Nucleus accumbens (tissue), 56 donors: ENCODE data around the gene TFPI.
"Not testable (repeated sequence)": the region's sequence is repeated elsewhere in the genome, so short reads cannot be mapped to it uniquely, and the experiment has no call there.

Source experiments
- DNase-seq, 56 donors: peaks; one replicate each; lab custom pipeline; 2025; lab: John Stamatoyannopoulos, UW

TFPI gene

DNA sequence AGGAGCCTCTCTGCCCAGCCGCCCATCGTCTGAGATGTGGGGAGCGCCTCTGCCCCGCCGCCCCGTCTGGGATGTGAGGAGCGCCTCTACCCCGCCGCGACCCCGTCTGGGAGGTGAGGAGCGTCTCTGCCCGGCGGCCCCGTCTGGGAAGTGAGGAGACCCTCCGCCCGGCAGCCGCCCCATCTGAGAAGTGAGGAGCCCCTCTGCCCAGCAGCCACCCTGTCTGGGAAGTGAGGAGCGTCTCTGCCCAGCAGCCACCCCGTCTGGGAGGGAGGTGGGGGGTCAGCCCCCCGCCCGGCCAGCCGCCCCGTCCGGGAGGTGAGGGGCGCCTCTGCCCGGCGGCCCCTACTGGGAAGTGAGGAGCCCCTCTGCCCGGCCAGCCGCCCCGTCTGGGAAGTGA, 2.3 kb upstream of the TFPI start:
- not testable (repeated sequence) for DNase-seq

DNA sequence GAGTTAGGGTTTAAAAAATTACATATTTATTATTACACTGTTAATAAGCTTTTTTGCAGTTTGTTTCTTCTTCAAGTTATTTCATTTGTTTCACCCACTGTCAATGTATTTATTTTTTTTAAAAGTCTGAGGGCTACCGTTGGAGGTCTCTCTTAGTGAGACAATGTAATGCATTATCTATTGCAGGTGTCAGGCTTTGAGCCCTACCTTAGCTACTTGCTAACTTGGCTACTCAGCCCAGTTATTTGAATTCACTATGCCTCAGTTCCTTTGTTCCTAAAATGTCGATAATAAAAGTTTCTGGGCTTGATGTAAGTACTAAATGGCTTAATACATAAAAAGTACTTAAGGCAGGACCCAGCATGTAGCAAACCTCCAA, 458 bp upstream of the TFPI start:
- DNase-seq = no peak

DNA sequence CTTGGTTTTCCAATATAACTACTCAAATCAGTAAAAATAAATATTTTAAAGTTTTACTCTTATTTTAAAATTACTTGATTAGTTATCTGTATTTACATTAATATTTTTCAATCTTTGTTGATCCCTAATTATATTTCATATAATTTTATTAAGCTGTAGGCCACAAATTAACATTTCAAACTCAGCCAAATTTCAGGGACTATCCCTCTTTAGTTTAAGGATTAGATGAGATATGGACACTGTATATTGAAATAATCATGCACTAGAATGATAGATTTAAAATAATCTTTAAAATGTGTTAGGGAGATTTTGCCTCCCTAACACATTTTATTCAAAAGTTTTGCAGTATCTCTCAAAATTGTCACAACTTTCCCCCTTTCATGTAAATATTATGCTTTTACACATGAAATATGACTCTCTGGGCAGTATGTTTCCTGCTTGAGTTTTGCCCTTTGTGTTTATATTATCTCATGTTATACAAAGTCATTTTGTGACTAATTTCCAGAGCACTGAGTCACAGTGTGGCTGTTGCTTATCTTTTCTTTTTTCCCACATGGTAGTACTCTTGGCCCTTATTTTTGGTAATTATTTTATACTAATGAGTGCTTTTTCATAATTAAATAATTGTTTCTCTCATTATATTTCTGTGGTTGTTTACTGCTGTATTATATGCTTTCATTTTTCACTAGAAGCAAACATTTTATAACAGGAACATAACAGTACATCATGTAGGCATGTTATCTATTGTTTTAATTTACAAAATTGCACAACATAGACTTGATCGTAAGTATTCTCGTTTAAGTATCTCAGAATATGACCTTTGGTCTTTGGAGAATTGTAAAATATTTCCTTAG, 1.2 kb downstream of the TFPI start:
- no peak for DNase-seq

DNA sequence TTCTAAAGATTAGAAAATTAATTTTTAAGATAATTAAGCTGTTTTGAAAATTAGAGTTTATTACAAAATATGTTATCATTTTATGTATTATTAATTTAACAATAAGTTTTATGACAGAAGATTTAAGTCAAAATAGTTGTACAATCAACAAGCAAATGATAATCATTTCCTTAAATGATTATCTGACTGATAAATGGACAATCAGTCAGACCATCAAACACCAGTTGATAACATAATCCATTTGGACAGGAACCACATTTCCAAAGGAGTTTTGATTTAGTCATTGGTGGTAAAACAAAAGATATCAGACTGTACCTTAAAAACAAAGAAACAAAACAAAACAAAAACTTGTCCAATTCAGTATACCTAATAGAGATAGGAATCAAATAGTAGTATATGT, 1.9 kb downstream of the TFPI start:
- no peak for DNase-seq

DNA sequence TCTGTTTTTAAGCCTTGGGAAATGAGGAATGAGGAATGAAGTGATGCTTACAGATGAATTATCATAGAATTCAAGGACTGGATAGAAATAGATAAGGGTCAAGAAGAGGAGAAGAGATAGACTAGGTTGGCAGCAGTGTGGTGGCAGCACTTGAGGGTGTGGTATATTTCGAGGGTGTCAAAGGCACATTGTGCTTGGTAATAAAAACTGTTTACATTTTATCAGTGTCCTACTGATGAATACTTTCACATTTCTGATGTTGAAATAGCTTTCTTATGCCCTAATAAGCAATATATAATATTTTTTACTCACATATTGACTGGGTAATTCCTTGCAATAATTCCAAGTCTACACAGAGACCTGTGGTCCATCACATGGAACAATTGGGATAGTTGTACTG, 3.4 kb downstream of the TFPI start:
- DNase-seq = no peak

GRCh38 chr2:187549951-187550555, 4.2 kb downstream of the TFPI start:
- no peak for DNase-seq

- no peak for DNase-seq
Observed at GRCh38 chr2:187549193-187549592, 5.0 kb downstream of the TFPI start.

DNA sequence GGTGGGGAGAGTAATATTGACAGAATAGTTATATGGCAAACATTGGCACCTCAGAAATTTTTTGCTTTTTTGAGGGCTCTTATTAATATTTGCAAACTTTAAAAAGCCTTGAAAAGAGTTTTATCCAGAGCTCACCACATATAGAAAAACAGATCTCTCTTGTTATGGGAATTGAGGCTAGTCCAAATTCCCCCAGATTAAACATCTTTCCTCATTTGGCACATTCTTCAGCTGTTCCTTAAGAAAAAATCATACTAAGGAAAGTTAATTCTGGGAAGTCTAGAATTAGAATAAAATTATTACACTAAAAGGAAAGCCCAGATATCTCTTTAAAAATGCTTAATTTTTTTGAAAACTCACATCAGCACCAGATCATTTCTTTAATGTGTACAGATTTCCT, 5.6 kb downstream of the TFPI start:
- no peak for DNase-seq

DNA sequence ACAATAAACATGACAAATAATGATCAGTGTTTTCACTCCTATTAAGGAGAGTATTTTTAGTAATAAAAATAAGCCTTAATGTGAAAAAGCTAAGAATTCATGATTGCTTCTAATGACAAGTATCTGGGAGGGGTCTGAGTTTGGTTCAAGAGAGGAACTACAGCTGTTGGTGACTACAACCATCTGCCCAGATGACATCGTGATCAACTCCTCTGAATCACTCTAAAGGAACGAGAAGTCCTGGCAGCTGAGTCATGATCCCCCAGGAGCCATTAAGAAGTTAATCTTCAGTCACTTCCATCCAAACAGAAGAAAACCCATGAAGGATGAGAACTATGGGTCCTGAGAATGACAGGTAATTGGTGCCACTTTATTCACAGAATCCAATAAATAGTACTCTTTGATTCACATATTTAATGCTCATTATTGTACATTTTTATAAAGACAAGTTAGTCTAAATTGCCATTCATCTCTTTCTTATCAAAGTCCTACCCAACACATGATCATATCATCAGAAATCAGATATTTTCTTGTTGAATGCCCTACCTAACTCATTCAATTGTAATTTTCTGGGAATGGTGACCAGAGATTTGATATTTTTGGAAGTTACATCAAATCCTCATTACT, 6.8 kb downstream of the TFPI start:
- DNase-seq = no peak

DNA sequence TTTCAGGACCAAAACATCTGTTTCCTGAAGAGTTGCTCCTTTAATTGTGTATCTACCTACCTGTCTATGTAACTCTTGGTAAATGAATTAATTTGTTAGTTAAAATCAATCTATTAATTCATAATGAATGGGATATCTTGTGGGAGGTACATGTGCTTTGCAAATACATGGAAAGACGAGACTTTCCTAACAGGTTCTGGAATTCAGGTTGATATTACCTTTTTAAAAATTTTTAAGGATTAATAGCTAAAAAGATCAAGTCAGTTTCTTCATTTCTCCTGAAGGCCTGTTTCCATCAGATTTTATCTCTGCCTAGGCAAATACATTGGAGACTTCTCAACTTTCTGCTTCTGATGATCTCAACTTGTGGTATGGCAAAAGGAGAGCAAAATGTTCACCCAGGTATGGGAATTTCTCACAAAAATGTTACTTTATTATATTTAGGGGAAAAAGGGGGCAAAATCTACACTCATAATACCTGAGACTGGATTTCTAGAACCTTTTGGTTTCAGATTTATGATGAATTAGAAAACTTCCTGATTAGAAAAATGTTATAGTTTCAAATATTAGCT, 7.4 kb downstream of the TFPI start:
- no peak for DNase-seq

DNA sequence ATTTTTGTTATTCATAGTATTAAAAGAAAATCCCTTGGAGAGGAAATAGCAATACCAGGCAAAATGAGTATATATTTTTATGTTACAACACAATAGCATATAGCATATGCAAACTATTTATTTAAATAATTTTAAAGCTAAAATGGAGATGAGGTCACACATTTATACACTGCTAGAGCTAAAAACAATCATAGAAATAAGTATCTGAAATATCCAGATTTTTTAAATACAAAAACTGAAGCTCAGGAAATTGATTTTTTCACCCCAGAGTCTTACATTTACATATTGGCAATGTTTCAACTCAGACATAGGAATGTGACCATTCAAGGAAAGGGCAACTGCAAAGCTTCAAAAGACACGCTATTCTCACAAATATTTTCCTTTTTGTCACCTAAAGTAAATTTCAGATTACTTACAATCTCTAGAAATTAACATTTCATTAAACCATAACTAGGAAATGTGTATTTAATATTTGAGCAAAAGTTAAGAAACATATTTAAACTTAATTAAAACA, 8.9 kb downstream of the TFPI start:
- no peak for DNase-seq

DNA sequence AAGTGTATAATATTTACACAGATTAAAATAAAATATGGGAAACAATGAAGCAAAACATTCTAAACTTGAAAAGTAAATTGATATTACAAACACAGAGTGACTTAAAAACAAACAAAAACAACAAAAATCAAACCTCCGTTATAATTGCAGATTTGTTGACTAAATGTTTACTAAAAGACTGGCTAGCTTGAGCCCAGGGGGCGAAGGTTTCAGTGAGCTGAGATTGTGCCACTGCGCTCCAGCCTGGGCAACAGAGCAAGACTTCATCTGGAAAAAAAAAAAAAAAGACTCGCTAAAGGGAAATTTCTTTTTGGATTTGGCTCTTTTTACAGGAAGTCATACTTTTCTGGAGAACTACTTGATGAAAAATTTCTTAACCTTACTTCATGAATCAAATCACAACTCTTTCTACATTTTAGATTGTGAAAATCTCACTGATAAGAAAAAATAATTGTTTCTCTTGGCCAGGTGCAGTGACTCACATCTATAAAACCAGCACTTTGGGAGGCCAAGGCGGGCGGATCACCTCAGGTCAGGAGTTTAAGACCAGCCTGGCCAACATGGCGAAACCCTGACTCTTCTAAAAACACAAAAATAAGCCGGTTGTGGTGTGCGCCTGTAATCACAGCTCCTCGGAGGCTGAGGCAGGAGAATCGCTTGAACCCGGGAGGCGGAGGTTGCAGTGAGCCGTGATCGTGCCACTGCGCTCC, 9.7 kb downstream of the TFPI start:
- DNase-seq = no peak

DNA sequence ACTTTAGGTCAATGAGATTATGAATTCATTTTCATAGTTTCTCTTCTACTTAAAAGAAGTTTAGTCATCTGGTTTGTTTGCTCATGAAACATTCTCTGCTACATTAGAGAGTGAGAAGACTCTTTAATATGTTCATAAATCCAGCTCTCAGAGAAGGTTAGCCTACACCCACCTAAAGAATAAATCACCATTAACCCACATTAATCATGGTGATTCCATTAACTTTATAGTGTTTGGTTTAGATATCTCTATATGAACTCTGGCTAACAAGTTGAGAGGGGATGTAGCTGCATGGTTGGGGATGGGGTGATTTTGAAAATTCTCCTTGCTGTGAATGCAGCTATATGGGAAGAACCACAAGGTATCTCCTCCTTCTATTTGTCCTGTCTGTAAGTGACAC, 10.7 kb downstream of the TFPI start:
- no peak for DNase-seq

DNA sequence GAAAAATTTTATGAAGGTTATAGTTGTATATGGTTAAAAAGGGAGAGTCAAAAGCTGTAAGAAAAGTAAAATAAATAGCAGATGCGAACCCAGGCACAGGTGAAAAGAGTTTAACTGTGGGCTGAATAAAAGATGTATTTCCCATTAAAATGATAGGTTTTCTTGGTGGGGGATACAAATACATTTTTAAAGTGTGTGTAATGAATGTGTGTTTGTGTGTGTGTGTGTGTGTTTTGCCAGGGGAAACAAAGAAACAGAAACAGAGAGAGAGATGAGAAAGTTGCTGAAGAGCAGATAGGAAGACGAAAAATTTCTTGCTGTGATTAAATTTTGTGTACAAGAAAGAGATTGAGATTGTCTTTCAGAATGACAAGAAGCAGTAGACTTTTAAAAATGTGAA, 12.1 kb downstream of the TFPI start:
- DNase-seq = no peak

- DNase-seq = no peak
Observed at GRCh38 chr2:187541086-187542085, 12.8 kb downstream of the TFPI start.

DNA sequence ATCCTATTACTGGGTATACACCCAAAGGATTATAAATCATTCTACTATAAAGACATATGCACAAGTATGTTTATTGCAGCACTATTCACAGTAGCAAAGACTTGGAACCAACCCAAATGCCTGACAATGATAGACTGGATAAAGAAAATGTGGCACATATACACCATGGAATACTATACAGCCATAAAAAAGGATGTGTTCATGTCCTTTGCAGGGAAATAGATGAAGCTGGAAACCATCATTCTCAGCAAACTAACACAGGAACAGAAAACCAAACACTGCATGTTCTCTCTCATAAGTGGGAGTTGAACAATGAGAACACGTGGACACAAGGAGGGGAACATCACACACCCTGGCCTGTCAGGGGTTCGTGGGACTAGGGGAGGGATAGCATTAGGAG, 16.0 kb downstream of the TFPI start:
- DNase-seq = not testable (repeated sequence)

GRCh38 chr2:187535381-187535780, 18.9 kb downstream of the TFPI start:
- not testable (repeated sequence) for DNase-seq

GRCh38 chr2:187532333-187533120, 21.7 kb downstream of the TFPI start:
- no peak for DNase-seq
